GM18951 (cell line): Measurements from ENCODE around the gene CUX1.

ENCODE experiments used
- POLR2A ChIP-seq: IDR thresholded peaks from 4 replicates; pipeline ENCODE4 v1.6.1; 2011; ENCODE audit warnings: mild to moderate bottlenecking; ENCODE audit not compliant: insufficient read length, insufficient read depth; ENCODE audit errors: extremely low read depth
- in situ Hi-C: fragments of 300-500 bp; cut with MboI; formaldehyde crosslinking; loops from one replicate; pipeline ENCODE4 v1.12.0; 2022; ENCODE audit warnings: low sequenced_read_pairs, mixed read lengths, inconsistent platforms; ENCODE audit not compliant: unreplicated experiment

CUX1 gene

GRCh38 chr7:101940830-101941229 is 123.4 kb downstream of the CUX1 start:
- TF ChIP-seq POLR2A = no peak
- in situ Hi-C loops = no loop called here

- TF ChIP-seq POLR2A = no peak
- in situ Hi-C loops = no loop called here
Observed at GRCh38 chr7:101941481-101942383, 124.3 kb downstream of the CUX1 start.

- in situ Hi-C loops = no loop called here
- TF ChIP-seq POLR2A = no peak
Observed at GRCh38 chr7:101942603-101943210, 125.3 kb downstream of the CUX1 start.

- no peak for TF ChIP-seq POLR2A
- in situ Hi-C loops = no loop called here
Observed at GRCh38 chr7:101943306-101943705, 125.9 kb downstream of the CUX1 start.

- in situ Hi-C loops = no loop called here
- TF ChIP-seq POLR2A = no peak
Observed at GRCh38 chr7:101943889-101944600, 126.6 kb downstream of the CUX1 start.

- in situ Hi-C loops = no loop called here
- TF ChIP-seq POLR2A = no peak
Observed at GRCh38 chr7:101944611-101945010, 127.2 kb downstream of the CUX1 start.

GRCh38 chr7:101945034-101945758 is 127.8 kb downstream of the CUX1 start:
- no peak for TF ChIP-seq POLR2A
- in situ Hi-C loops = no loop called here

- in situ Hi-C loops = no loop called here
- no peak for TF ChIP-seq POLR2A
Observed at GRCh38 chr7:101947899-101948298, 130.5 kb downstream of the CUX1 start.

- no peak for TF ChIP-seq POLR2A
- in situ Hi-C loops = no loop called here
Observed at GRCh38 chr7:101948650-101949049, 131.2 kb downstream of the CUX1 start.

GRCh38 chr7:101950450-101951119 is 133.2 kb downstream of the CUX1 start:
- TF ChIP-seq POLR2A = no peak
- in situ Hi-C loops = no loop called here

GRCh38 chr7:101951757-101952156 is 134.3 kb downstream of the CUX1 start:
- in situ Hi-C loops = no loop called here
- no peak for TF ChIP-seq POLR2A
